Activated T-cell treated with anti-CD3 and anti-CD28 coated beads for 24 hours (primary cell): ENCODE data around the gene THOC6.
"Not testable (repeated sequence)": the region's sequence is repeated elsewhere in the genome, so short reads cannot be mapped to it uniquely, and the experiment has no call there.

Source experiments
- DNase-seq: peaks from one replicate; pipeline ENCODE4 v3.0.0-alpha.2; 2020; ENCODE audit warnings: low read depth

Gene THOC6

GRCh38 chr16:3030222-3031212 lies 6.7 kb downstream of the THOC6 start:
- DNase-seq: no peak

GRCh38 chr16:3032624-3033023 lies 8.8 kb downstream of the THOC6 start:
- no peak for DNase-seq

GRCh38 chr16:3035289-3035971 lies 11.6 kb downstream of the THOC6 start:
- no peak for DNase-seq

- DNase-seq: no peak
These were observed 12.3 kb downstream of the THOC6 start for GRCh38 chr16:3035972-3036725.

GRCh38 chr16:3036726-3037315 lies 13.0 kb downstream of the THOC6 start, which contains the start of gene BICDL2:
BICDL2 (minus strand) TSS chr16:3036944; CDS start chr16:3035496, 1,448 bp downstream.
- no peak for DNase-seq

- DNase-seq: no peak
These were observed 14.4 kb downstream of the THOC6 start for GRCh38 chr16:3038256-3038655.

- no peak for DNase-seq
These were observed 15.1 kb downstream of the THOC6 start for GRCh38 chr16:3038896-3039295.

- no peak for DNase-seq
These were observed 18.5 kb downstream of the THOC6 start for GRCh38 chr16:3042376-3042775.

GRCh38 chr16:3044708-3045107 lies 20.9 kb downstream of the THOC6 start:
- DNase-seq: no peak

- no peak for DNase-seq
These were observed 22.2 kb downstream of the THOC6 start, which contains the start of gene MMP25 for GRCh38 chr16:3045758-3046640. MMP25 (plus strand) TSS chr16:3046561; CDS start chr16:3046918, 357 bp downstream.

- no peak for DNase-seq
These were observed 23.0 kb downstream of the THOC6 start for GRCh38 chr16:3046641-3047386.

- DNase-seq: no peak
These were observed 23.5 kb downstream of the THOC6 start for GRCh38 chr16:3047387-3047720.

- no peak for DNase-seq
These were observed 26.2 kb downstream of the THOC6 start for GRCh38 chr16:3049921-3050481.

- DNase-seq: no peak
These were observed 26.7 kb downstream of the THOC6 start for GRCh38 chr16:3050487-3050886.

- DNase-seq: no peak
These were observed 27.2 kb downstream of the THOC6 start for GRCh38 chr16:3051009-3051408.

GRCh38 chr16:3051494-3051893 lies 27.7 kb downstream of the THOC6 start:
- DNase-seq: no peak

GRCh38 chr16:3052571-3053329 lies 28.9 kb downstream of the THOC6 start:
- DNase-seq: not testable (repeated sequence)

- DNase-seq: not testable (repeated sequence)
These were observed 29.5 kb downstream of the THOC6 start for GRCh38 chr16:3053330-3053710.
